HG03097 (cell line): ENCODE data around the gene SUGCT.

Source experiments
- ATAC-seq: cut with Tn5 transposase; IDR thresholded peaks from one replicate; pipeline ENCODE4 v1.9.1; 2021; ENCODE audit not compliant: unreplicated experiment, low FRiP score

The SUGCT gene

DNA sequence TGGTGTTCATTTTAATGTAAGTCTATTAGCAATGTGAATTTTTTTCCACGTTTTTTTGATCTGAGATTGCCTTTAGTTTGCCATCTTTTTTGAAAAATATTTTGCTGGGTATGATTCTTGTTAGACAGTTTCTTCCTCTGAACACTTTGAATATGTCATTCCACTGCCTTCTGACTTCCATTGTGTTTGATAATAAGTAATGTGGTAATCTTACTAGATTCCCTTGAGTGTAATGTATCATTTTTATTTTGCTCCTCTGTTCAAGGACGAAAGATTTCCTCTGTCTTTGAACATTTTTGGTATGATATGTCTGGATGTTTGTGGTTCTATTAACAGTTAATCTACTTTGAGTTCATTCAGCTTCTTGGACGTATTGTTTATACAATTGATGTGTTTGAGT is 371.4 kb downstream of the SUGCT start:
- no peak for ATAC-seq

DNA sequence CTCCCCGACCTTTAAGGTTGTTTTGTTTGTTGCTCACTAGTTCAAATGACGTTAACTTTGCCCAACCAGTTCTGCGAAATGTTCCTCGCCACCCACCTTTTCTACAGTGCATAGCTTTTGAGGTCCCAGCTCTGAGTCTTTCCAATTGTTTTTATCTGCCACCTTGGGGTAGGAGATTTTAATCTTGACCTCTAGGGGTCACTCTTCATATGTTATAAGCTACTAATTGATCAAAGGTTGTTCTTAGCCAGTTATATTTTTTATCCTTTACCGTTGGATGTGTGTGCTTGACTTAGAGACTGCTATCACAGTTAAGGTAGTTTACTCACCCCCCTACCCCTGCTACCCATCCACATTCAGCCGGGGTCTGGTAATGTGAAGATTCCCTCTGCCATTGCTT is 372.4 kb downstream of the SUGCT start:
- no peak for ATAC-seq

DNA sequence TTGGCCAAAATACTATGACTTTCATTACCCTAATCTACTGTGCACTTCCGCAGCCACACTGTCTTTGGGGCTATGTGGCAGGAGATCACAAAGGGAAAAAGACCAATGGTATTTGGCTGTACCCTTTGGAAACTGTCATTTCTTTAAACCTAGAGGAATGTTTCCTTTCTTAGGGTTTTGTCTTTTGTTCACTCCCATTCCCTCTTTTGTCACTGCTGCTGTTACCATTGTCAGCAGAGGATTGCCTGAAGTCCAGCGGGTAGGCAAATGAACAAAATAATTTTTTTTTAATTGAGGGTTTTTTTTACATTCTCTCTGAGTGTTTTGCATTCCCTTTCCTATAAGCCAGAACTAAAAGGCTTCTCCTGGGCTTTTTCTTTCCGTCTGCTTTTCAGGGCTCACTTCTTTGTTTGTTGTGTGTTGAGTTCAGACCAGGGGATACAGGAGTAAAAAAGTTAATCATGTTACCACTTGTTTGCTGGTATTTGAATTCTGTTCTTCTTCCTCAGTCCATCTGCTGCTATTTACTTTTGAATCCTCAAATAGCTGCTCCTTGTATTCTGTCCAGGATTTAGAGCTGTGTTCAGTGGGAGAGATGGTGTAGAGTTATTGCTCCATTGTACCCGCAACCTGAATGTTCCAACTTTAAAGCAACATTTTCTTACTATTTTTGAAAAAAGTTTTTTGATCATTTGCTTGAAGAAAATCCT is 374.6 kb downstream of the SUGCT start:
- ATAC-seq = no peak

DNA sequence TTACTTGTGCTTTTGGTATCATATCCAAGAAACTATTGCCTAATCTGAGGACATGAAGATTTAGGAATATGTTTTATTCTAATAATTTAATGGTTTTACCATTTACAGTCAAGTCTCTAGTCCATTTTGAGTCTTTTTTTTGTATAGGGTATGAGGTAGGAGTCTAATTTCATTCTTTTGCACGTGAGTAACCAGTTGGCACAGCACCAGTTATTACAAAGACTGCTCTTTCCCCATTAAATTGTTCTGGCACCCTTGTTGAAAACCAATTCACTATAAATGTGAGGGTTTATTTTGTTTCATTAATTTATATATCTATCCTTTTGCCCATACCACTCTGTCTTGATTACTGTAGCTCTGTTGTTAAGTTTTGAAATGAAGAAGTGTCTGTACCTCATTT is 381.6 kb downstream of the SUGCT start:
- no peak for ATAC-seq

DNA sequence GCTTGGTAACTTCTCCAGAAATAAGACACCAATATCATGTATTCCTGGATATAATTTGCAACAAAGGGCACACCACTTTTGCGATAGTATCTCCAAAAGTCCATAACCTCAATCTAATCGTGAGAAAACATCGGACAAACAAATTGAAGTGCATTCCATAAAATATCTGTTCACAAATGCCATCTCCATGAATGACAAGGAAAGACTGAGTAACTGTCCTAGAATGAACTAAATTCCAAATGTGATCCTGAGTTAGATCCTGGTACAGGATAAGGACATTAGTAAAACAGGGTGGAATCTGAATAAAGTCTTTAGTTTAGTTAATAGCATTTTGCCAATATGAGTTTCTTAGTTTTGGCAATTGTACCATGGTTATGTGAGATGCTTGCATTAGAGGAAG is 384.2 kb downstream of the SUGCT start:
- ATAC-seq = no peak

DNA sequence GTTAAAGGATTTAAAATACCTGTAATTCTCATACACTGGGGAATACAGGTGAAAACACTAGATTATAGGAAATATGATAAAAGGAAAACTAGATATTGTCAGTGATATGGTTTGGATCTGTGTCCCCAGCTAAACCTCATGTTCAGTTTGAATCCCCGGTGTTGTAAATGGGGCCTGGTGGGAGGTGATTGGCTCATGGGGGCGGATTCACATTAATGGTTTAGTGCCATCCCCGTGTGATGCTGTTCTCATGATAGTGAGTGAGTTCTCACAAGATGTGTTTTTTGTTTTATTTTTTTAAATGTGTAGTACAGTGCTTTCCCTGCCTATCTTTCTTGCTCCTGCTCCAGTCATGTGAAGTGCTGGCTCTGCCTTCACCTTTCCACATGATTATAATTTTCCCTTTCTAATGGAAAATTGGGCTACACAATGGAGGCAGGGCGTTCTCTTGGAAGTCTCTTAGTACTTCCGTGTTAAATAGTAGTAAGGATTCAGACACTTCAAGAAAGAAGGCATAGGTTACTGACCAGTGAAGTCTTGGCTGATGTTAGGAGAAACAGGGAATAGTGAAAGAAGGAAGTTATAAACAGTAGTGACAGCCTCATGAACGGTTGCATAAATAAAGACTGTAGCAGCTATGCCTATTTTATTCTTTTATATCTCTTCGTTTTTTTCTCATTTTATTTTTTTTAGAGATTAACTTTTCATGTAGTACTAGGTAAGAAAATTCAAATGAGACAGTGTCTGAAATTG is 386.4 kb downstream of the SUGCT start:
- no peak for ATAC-seq

DNA sequence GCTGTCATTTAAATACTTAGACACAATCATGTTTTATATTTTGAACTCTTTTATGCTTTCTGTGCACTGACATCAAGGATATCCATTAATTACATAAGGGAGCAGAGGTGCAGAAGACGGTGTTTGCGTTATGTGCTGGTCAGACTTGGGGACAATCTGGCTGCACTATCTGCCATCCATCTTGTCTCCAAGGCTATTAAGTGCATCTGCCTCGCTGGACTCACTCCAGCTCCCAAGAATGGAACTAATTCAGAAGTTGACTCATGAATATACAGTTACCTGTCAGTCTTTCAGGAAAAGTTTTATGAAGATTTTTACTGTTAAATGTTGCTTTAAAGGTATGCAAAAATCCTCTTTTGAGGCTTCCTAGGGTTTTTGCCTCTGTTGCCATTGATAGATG is 391.0 kb downstream of the SUGCT start:
- ATAC-seq = no peak

DNA sequence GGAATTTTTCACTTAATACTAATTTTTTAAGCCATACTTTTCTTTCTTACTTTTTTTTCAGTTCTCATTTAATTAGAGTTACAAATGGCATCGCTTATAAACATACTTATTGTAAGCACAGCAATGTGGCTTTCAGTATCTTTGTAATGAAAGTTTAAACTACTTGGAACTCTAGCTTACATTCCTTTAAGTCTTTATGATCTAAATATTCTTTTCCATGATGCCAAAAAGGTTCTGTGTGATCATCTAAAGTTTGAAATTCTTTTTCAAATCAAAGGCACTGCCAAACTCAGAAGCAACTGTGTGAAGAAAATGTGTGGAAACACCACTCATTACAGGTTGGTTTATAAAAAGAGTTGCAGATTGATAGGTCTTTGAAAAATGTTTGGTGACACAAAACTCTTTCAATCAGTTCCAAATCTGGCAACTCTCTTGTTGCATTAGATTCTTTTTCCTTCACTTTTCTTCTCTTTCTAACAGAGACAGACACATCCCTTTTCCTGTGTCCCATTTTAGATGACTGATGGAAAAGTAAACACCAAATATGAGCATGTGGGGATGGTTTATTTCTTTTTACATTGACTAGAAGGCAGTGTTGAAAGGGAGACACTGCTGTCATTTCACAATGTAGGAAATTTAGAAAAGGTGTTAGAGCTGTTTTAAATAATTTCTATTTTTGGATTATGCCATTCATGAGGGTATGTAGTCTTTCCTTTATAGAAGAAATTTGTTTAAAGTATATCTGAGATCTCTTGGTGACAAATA is 392.3 kb downstream of the SUGCT start:
- ATAC-seq = no peak

DNA sequence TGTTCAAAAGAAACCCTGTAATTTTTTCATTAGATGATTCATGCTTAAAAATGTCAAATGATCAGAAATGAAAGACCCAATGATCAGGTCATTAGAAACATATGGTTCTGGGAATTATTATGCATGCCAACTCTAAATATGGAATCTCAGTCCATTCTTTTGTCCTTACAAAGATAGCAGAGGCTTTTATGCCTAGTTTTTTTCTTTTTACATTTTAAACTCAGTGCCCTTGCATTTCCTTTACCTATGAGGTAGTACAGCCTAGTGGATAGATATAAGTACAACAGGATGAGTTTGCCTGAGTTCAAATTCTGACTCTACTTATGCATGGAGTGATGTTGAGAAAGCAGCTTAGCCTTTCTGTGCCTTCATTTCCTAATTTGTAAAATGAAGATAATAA is 392.9 kb downstream of the SUGCT start:
- no peak for ATAC-seq

DNA sequence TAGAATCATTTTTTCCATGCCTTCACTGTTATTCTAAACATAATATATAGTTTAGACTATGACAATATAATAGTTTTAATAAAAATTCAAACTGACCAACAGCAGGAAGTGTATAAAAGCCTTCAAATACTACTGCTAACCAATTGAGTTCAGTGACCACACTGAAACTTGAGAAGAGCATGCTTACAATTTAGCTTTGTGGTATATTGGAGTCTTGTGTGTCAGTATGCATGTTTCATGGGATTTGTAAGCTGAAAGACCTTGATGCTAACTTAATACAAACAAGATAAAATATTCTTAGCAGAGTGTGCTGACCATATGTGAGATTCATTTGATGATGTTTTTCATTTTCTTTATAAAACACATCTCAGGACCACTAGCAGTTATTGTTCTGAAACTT is 395.5 kb downstream of the SUGCT start:
- ATAC-seq = no peak

DNA sequence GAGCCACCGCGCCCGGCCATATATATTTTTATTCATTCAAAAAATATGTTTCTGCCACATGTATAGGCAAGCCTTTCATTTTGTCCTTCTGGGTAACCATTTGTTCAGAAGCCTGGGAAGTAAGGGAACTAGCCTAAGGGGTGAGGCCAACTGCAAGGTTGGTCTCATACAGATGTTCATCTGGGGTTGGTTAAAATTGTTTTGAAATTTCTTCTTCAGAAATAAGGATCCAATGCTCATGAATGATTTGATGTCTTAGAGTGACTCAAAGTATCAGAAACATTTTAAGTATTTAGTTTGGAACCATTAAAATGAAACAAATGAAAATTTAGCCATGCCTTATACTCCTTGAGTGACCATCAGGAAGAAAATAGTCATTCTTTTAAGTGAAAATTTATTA is 397.2 kb downstream of the SUGCT start:
- ATAC-seq = no peak

DNA sequence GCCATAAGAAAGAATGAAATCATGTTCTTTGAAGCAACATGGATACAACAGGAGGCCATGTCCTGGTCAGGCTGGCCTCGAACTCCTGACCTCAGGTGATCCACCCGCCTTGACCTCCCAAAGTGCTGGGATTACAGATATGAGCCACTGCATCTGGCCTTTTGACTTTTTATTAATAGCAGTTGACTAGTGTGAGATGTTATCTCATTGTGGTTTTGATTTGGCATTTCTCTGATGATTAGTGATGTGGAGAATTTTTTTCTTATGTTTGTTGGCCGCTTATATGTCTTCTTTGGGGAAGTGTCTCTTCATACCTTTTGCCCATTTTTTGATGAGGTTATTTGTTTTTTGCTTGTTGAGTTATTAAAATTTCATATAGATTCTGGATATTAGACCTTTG is 400.9 kb downstream of the SUGCT start:
- ATAC-seq = no peak

DNA sequence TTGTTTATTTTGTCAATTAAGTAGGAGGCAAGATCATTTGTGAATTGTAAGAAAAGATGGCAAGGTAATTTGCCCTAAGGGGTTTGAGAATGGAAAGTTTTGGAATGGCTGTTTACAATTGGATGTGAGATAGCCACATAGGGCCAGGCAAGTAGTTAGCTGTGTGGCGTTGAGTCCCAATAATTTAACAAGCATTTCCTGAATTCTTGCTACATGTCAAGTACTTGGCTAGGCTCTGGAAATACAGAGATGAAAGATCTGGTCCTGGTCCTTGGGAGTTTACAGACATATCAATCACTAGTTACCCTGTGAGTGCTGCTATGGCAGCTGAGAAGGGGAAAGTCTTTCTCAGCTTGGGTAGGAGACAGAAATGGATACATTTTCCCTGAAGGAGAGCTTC is 401.6 kb downstream of the SUGCT start:
- ATAC-seq = no peak

DNA sequence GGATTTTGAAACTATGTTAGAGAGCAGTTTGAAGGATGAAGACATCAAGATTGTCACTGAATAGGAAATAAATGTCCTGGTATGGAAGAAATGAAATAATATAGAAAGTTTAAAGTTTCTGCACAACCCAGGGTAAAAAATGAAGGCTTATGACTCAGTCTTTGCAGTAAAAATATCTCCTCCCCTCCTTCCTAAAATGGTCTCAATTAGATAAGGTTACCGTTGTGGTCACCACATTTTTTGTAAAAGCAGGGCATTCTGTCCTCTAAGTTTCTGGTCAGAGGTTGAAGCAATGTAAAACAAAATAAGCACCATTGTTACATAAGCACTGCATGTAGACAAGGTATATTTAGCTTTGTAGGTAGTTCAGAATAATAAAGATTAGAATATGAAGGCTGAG is 403.5 kb downstream of the SUGCT start:
- no peak for ATAC-seq

DNA sequence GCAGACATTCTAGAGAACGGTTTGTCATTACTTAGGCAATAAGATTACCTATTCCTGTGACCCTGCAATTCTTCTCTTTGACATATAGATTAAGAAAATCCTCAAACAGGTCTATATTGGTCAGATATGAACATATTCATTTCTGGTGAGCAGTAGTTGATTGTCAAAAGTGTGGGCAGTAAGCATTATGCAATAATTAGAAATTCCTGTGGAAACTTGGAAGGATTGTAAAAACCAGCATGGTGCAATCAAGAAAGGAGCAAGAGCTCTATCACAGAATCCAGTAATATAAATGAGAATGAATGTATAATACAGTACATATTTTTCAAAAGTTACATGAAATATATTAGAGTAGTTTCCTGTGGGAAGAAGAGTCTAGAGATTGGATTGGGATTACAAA is 406.5 kb downstream of the SUGCT start:
- ATAC-seq = no peak

DNA sequence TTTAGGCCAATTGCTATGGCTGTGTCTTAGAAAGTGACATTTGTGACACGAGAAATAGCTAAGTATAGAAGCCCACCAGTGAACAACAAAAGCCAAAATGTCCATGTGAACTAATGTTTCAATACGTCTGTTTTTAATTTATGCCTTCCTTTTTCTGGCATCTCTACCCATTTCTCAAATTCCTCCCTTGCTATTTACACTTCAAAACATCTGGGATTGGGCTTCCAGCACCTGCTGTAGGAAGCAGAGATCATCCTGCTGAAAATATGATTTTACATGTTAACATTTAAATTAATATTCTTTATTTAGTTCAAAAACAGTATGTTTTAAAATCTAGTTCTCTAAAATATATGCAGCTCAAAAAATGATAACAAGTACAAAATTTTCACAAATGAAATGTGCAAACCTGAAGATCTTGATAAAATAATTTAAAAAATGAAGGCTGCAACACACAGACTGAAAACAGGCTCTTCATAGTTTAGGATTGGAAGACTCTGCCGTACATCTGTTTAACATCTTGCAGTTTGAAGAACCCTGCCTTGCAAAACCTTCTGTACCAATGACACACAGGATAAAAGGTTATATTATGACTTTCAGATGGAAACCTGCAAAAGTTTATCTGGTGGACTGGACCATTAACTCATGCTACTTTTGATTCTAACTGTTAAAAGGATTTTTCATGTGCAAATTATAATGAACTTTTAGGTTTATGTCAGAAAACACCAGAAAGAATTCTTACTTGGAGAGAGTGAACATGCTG is 408.4 kb downstream of the SUGCT start:
- ATAC-seq = no peak

DNA sequence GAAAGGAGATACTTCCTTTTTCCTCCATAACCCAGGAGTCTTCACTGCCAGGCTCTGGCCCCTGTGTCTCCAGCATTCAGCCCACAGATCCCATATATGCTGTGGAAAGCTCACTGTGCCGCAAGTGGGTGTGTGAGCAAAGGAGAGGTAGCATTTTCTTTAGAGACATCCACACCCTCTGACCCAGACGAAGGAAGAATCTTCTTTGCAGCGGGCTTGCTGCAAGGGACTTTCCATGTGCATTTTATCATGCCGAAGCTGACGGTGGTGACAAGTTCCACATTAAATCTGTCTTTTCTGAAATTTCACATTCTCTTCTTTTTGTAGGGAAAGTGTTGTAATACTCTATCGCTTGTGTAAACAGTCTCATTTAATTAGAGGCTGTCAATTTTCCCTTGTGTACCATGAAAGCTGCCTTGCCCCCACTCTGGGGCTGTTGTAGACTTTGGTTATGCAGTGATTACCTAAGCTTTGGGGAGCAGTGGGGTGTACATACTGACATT is 409.5 kb downstream of the SUGCT start:
- no peak for ATAC-seq

DNA sequence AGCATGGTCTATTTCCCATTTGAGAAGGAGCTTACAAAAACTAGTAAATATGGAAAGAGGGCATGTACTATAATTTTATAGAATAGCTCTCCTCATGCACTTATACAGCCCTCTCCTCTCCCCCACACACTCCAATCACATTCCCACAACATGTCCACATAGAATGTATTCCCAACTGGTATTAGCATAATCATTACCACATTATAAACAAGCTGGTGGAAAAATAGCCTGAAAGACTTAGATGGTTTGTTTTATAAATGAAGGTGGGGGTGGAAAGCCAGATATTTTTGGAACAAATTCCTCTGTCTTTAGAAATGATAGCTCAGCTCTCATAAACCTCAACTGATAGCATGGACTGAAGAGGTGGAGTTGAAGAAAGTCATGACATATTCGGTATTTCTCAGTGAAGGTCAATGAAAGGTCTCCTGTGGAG is 410.1 kb downstream of the SUGCT start:
- no peak for ATAC-seq

DNA sequence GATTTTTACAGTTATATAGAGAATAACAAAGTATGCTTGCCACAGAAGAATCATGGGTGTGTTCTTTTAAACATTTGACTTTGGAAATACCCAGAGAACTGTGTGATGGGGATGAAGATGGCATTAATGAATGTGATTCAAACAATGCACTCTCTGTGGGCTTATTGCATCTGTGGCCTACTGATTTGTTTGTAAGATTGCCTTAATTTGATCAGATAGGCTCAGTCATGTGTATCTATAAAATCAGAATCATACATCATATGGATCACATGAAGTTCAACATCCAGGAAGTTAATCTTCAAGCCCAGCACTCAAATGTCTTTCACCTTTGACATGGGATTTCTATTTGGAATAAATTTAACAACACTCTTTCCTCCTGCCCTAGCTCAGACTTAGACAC is 410.9 kb downstream of the SUGCT start:
- ATAC-seq = no peak

DNA sequence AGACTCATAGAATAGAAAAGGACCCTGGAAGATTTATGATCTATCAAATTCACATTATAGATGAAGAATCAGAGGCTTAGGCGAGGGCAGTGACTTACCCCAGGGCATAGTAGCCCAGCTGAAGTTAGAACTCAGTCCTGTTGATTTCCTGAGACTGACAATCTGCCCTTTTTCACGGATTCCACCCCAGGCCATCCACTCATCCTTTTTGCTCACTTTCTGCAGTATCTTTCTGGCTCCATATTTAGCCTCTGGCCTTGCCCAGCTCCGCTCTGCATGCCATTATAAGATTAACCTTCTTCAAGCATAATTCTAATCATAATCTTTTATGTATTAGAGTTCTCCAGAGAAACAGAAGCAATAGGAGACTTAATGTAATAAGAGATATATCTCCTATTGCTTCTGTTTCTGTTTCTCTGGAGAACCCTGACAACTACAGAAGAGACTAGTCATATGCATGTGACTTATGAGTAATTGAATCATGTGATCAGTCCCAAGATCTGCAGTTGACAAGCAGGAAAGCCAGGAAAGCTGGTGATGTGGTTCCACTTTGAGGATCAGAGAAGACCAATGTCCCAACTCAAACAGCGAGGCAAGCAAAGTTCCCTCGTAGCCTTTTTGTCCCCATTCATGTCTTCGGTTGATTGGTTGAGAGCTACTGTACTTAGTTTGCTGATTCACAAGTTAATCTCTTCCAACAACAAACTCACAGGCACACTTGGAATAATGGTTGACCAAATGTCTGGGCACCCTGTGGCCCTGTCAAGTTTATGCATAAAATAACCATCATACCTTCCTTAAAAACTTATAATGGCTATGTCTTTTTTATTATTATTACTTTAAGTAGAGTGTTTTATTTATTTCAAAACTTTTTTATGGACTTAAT is 412.1 kb downstream of the SUGCT start:
- ATAC-seq = no peak
